Loucy (cell line): ENCODE data around the gene TAS2R41.

ENCODE experiments used
- H2AFZ ChIP-seq: fragments of 200-600 bp; sonication (generic); 2 replicates; pipeline ENCODE4 v1.6.0; 2016; ENCODE audit warnings: antibody characterized with exemption, mild to moderate bottlenecking, low read length, moderate library complexity
- H3F3A ChIP-seq: fragments of 200-600 bp; 2 replicates; pipeline ENCODE4 v1.6.0; 2016; ENCODE audit warnings: antibody characterized with exemption, low read depth, mild to moderate bottlenecking
- H3K27me3 ChIP-seq: fragments of 200-600 bp; sonication (generic); 2 replicates; pipeline ENCODE4 v1.6.1; 2014; ENCODE audit warnings: low read length, mild to moderate bottlenecking; ENCODE audit not compliant: insufficient read depth, poor library complexity, severe bottlenecking
- H3K36me3 ChIP-seq: fragments of 200-600 bp; sonication (generic); 2 replicates; pipeline ENCODE4 v1.6.1; 2016; ENCODE audit warnings: low read length; ENCODE audit not compliant: insufficient read depth
- H3K4me1 ChIP-seq: fragments of 200-600 bp; sonication (generic); 2 replicates; pipeline ENCODE4 v1.5.1; 2014; ENCODE audit warnings: low read length, mild to moderate bottlenecking; ENCODE audit not compliant: insufficient read depth, poor library complexity, severe bottlenecking
- H3K4me2 ChIP-seq: fragments of 200-600 bp; sonication (generic); 2 replicates; pipeline ENCODE4 v1.6.0; 2014; ENCODE audit warnings: antibody characterized with exemption, low read length, low read depth, mild to moderate bottlenecking; ENCODE audit not compliant: poor library complexity, severe bottlenecking
- H3K4me3 ChIP-seq: fragments of 200-600 bp; sonication (generic); 2 replicates; pipeline ENCODE4 v1.5.1; 2014; ENCODE audit warnings: low read length, mild to moderate bottlenecking, mixed read lengths; ENCODE audit not compliant: poor library complexity, severe bottlenecking
- H3K79me2 ChIP-seq: fragments of 200-600 bp; sonication (generic); 2 replicates; pipeline ENCODE4 v1.6.1; 2014; ENCODE audit warnings: low read length; ENCODE audit not compliant: insufficient read depth
- H3K9ac ChIP-seq: fragments of 200-600 bp; sonication (generic); 2 replicates; pipeline ENCODE4 v1.6.0; 2014; ENCODE audit warnings: mild to moderate bottlenecking, low read depth, low read length, moderate library complexity; ENCODE audit not compliant: poor library complexity, severe bottlenecking
- H3K9me2 ChIP-seq: fragments of 200-600 bp; sonication (generic); replicated peaks from 2 replicates; pipeline ENCODE4 v1.6.1; 2016; ENCODE audit warnings: low read depth, low read length, mixed read lengths
- H3K9me3 ChIP-seq: fragments of 200-600 bp; sonication (generic); 2 replicates; pipeline ENCODE4 v1.6.1; 2014; ENCODE audit warnings: mild to moderate bottlenecking, antibody characterized with exemption, low read length, low read depth; ENCODE audit not compliant: insufficient read depth
- H4K20me1 ChIP-seq: fragments of 200-600 bp; sonication (generic); 2 replicates; pipeline ENCODE4 v1.6.0; 2014; ENCODE audit warnings: antibody characterized with exemption, low read length, mild to moderate bottlenecking; ENCODE audit not compliant: insufficient read depth, poor library complexity, severe bottlenecking
- EZH2phosphoT487 ChIP-seq: fragments of 200-600 bp; IDR thresholded peaks from 2 replicates; pipeline ENCODE4 v1.6.1; 2018; ENCODE audit warnings: antibody characterized with exemption, mild to moderate bottlenecking, moderate library complexity, borderline replicate concordance
- TF ChIP-seq, protein P1 (sequence below): fragments of 200-600 bp; sonication (generic); conservative IDR thresholded peaks from 2 replicates; pipeline ENCODE4 v1.5.1; 2014; ENCODE audit warnings: mild to moderate bottlenecking, antibody characterized with exemption, low read length

The TAS2R41 gene

DNA sequence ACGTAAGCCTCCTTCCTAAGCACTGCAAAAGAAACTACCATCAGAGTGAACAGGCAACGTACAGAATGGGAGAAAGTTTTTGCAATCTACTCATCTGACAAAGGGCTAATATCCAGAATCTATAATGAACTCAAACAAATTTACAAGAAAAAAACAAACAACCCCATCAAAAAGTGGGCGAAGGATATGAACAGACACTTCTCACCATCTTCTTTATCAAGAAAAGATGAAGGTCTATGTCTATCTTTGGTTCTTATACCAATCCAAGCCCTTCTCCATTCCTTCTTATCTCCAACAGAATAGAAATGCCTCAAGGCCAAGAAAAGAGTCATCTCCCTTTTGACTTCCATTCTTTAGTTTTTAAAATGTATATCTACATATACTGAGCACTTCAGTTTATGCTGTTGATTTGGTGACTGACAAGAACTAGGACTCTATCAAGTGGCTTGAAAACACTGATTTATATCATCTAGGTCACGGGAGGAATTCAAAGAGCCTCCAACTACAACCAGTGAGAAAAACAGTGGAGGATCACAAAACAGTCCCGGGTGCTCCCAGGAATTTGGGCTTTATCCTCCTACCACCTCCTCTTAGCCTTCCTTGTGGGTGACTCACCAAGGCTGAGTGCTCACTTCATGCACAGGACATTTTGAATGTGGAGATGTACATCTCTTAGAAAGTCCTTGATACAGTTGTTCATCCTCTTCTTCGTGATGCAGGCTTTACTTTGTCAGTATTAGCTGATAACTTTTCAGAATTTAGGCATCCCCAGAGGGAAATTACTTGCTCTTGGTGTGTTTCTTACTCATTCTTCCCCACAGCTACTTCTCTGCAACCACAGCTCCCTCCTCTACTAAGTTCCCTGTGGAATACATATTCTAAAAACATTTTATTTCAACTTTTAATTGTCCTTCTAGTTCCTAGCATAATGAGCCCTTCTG lies 15.4 kb downstream of the TAS2R41 start:
- no peak overlapping the region for H3K4me3 ChIP-seq
- H3F3A ChIP-seq: no peaks in the 10 kb centered on the region
- no peak overlapping the region for H3K4me2 ChIP-seq
- H3K79me2 ChIP-seq: no peaks in the 10 kb centered on the region
- no peak overlapping the region for H2AFZ ChIP-seq
- no peaks in the 10 kb centered on the region for H3K9me2 ChIP-seq
- H3K4me1 ChIP-seq: peaks cover 2% of the 10 kb centered on the region
- H3K9me3 ChIP-seq: no peaks in the 10 kb centered on the region
- H3K27me3 ChIP-seq: no peaks in the 10 kb centered on the region
- no peaks in the 10 kb centered on the region for H3K36me3 ChIP-seq
- TF ChIP-seq EZH2phosphoT487: no peak
- TF ChIP-seq, protein P1, sequence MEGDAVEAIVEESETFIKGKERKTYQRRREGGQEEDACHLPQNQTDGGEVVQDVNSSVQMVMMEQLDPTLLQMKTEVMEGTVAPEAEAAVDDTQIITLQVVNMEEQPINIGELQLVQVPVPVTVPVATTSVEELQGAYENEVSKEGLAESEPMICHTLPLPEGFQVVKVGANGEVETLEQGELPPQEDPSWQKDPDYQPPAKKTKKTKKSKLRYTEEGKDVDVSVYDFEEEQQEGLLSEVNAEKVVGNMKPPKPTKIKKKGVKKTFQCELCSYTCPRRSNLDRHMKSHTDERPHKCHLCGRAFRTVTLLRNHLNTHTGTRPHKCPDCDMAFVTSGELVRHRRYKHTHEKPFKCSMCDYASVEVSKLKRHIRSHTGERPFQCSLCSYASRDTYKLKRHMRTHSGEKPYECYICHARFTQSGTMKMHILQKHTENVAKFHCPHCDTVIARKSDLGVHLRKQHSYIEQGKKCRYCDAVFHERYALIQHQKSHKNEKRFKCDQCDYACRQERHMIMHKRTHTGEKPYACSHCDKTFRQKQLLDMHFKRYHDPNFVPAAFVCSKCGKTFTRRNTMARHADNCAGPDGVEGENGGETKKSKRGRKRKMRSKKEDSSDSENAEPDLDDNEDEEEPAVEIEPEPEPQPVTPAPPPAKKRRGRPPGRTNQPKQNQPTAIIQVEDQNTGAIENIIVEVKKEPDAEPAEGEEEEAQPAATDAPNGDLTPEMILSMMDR: no peak
- H4K20me1 ChIP-seq: no peaks in the 10 kb centered on the region
- H3K9ac ChIP-seq: no peak overlapping the region

DNA sequence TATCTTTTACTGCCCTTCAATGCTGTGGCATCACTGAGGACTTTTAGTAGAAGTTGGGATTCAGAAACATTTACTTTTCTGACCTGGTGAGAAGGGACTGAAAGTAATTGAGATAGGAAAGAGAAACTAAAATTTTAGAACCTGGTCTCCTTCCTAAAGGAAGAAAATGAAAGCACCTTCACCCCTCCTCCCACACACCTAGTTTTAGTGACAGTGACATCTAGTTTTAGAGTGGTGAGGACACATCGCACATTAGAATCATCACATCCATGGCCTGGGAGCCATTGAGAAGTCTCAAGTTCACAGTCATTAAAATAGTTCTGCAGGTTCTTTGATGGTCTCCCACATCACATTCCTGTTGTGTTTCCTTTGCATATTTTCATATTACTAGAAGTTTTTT lies 16.1 kb downstream of the TAS2R41 start:
- peaks cover 2% of the 10 kb centered on the region for H3K4me1 ChIP-seq
- H3F3A ChIP-seq: no peaks in the 10 kb centered on the region
- no peak for TF ChIP-seq EZH2phosphoT487
- TF ChIP-seq, protein P1: no peak
- H3K9ac ChIP-seq: no peak overlapping the region
- H3K4me3 ChIP-seq: no peak overlapping the region
- no peak overlapping the region for H3K4me2 ChIP-seq
- H3K79me2 ChIP-seq: no peaks in the 10 kb centered on the region
- H3K27me3 ChIP-seq: no peaks in the 10 kb centered on the region
- H3K9me3 ChIP-seq: no peaks in the 10 kb centered on the region
- no peaks in the 10 kb centered on the region for H3K36me3 ChIP-seq
- H2AFZ ChIP-seq: no peak overlapping the region
- H3K9me2 ChIP-seq: no peaks in the 10 kb centered on the region
- H4K20me1 ChIP-seq: no peaks in the 10 kb centered on the region

DNA sequence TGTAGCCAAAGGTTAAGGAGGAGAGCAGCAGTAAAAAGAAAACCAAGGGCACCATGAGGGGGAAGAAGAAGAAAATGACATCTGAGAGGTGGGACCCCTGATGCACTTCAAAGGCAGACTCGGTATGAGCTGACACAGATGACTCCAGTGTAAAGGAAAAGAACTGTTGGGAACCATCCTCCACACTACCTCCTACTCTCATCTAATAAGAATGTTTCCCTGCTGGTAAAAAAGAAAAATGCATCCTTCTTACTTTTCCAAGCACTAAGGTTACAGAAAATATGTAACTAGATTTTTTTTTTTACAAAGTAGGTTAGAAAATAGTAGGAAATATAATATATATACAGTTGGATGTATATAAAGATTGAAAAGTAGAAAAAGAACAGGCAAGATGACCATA lies 16.9 kb downstream of the TAS2R41 start:
- Histone ChIP-seq H2AFZ (no peak overlapping the region), H3K9me3 (no peaks in the 10 kb centered on the region), H3K36me3 (no peaks in the 10 kb centered on the region), H3K9me2 (no peaks in the 10 kb centered on the region), H3K27me3 (no peaks in the 10 kb centered on the region), H3K79me2 (no peaks in the 10 kb centered on the region), H3F3A (no peaks in the 10 kb centered on the region), H3K4me2 (no peak overlapping the region), H3K9ac (no peak overlapping the region), H3K4me3 (no peak overlapping the region), H4K20me1 (no peaks in the 10 kb centered on the region), H3K4me1 (peaks cover 7% of the 10 kb centered on the region)
- TF ChIP-seq, protein P1: no peak
- TF ChIP-seq EZH2phosphoT487: no peak
